ENCODE data around the gene LRRC7. TPM values are rescaled to one million over a fixed set of nuclear protein-coding genes. Genes with fewer than 3 reads are reported as not detected.
A peak's percentile ranks its signal among the peaks of the same experiment; 100 is the strongest.

The LRRC7 gene
- total RNA-seq, 4 donors from 2014 or later = 0.07 to 1.9 (median 0.62) TPM

GRCh38 chr1:69568421-69569174, 876 bp downstream of the LRRC7 start:
- TF ChIP-seq EP300 (IDR thresholded peaks at IDR 0.05) (no peak), POLR2AphosphoS5 (IDR thresholded peaks at IDR 0.05) (no peak), POLR2A (IDR thresholded peaks at IDR 0.05) (no peak)
- TF ChIP-seq, protein P1, sequence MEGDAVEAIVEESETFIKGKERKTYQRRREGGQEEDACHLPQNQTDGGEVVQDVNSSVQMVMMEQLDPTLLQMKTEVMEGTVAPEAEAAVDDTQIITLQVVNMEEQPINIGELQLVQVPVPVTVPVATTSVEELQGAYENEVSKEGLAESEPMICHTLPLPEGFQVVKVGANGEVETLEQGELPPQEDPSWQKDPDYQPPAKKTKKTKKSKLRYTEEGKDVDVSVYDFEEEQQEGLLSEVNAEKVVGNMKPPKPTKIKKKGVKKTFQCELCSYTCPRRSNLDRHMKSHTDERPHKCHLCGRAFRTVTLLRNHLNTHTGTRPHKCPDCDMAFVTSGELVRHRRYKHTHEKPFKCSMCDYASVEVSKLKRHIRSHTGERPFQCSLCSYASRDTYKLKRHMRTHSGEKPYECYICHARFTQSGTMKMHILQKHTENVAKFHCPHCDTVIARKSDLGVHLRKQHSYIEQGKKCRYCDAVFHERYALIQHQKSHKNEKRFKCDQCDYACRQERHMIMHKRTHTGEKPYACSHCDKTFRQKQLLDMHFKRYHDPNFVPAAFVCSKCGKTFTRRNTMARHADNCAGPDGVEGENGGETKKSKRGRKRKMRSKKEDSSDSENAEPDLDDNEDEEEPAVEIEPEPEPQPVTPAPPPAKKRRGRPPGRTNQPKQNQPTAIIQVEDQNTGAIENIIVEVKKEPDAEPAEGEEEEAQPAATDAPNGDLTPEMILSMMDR (IDR thresholded peaks at IDR 0.05) = no peak
- Histone ChIP-seq H3K4me1 (peaks cover 0 to 38% (median 17%) of the 10 kb centered on the region in 3 donors), H3K27me3 (peaks cover 40% of the 10 kb centered on the region), H3K27ac (peak overlapping the region in 1 of 4 donors; percentile 54), H3K4me3 (peak overlapping the region; percentile 33 to 56), H3K9me3 (no peaks in the 10 kb centered on the region), H3K36me3 (no peaks in the 10 kb centered on the region)
- peak; percentile 16 for ATAC-seq
- 0 to 8% methylated on average over 5 to 20 of the region's 47 CpGs for whole genome bisulfite sequencing, 2 donors (ENCODE audit: low coverage in 1 of 2)

DNA sequence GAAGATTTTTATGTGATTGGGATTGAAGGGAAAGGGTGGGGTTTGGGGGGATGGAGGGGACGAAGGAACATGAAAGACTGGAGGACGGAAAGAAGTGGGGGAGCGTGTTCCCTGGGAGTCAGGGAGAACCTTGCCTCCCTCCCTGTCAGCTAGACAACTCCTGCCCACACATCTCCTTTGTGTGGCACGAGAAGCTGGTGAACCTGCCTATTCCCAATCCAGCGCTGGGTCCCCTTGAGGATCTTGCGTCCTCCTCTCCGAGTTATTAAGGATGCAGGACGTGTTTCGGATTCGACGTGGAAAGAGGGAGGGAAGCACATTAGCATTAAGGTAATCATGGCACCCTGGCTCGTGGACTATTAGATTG, 1.4 kb downstream of the LRRC7 start:
- Histone ChIP-seq H3K4me3 (peak overlapping the region; percentile 33 to 56), H3K36me3 (no peaks in the 10 kb centered on the region), H3K4me1 (peaks cover 0 to 38% (median 17%) of the 10 kb centered on the region in 3 donors), H3K27ac (peak overlapping the region in 1 of 4 donors; percentile 11), H3K9me3 (no peaks in the 10 kb centered on the region), H3K27me3 (peaks cover 40% of the 10 kb centered on the region)
- 1 to 2% methylated on average over 9 to 12 of the region's 12 CpGs for WGBS, 2 donors (ENCODE audit: low coverage in 1 of 2)
- ATAC-seq = no peak
- no peak for TF ChIP-seq EP300 (IDR thresholded peaks at IDR 0.05)
- TF ChIP-seq POLR2A (IDR thresholded peaks at IDR 0.05) = no peak
- no peak for TF ChIP-seq POLR2AphosphoS5 (IDR thresholded peaks at IDR 0.05)
- TF ChIP-seq, protein P1 (IDR thresholded peaks at IDR 0.05) = no peak

- Histone ChIP-seq H3K4me3 (peak overlapping the region; percentile 33 to 56), H3K27me3 (peaks cover 40% of the 10 kb centered on the region), H3K36me3 (no peaks in the 10 kb centered on the region), H3K4me1 (peaks cover 0 to 38% (median 17%) of the 10 kb centered on the region in 3 donors), H3K9me3 (no peaks in the 10 kb centered on the region), H3K27ac (peak overlapping the region in 1 of 4 donors; percentile 11)
- no peak for ATAC-seq
- WGBS, 2 donors (ENCODE audit: low coverage in 1 of 2) = 4 to 12% methylated on average over 15 to 16 of the region's 26 CpGs
- TF ChIP-seq POLR2AphosphoS5 (IDR thresholded peaks at IDR 0.05) (no peak), EP300 (IDR thresholded peaks at IDR 0.05) (no peak), POLR2A (IDR thresholded peaks at IDR 0.05) (no peak)
- TF ChIP-seq, protein P1 (IDR thresholded peaks at IDR 0.05) = no peak
Measured at GRCh38 chr1:69569576-69570328, 2.0 kb downstream of the LRRC7 start.

DNA sequence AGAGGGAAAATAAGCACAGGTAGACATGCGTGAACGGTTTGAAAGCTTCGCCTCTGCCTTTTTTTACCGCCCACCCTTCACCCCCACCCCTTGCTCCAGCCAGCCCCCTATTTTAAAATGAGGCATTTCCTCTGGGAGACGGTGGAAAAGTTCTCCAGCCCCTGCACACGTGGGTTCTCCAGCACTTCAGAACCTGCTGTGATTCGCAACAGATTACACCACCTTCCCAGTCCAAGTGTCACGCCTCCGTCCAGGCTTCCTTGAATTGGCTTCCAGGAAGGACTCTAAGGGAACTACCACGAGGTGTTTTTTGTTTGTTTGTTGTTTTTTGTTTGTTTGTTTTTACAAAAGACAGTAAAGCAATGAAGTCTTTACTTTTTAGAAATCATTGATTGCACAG, 2.6 kb downstream of the LRRC7 start:
- 38 to 78% methylated on average over 9 to 10 of the region's 10 CpGs for WGBS, 2 donors (ENCODE audit: low coverage in 1 of 2)
- H3K4me3 ChIP-seq = peak overlapping the region in 1 of 2 donors; percentile 56
- ATAC-seq = no peak

More for the DNA sequence above, 2.6 kb downstream of the LRRC7 start:
- TF ChIP-seq, protein P1 (IDR thresholded peaks at IDR 0.05) = no peak
- TF ChIP-seq POLR2A (IDR thresholded peaks at IDR 0.05) (no peak), EP300 (IDR thresholded peaks at IDR 0.05) (no peak), POLR2AphosphoS5 (IDR thresholded peaks at IDR 0.05) (no peak)
- Histone ChIP-seq H3K36me3 (no peaks in the 10 kb centered on the region), H3K4me1 (peaks cover 0 to 38% (median 17%) of the 10 kb centered on the region in 3 donors), H3K27me3 (peaks cover 40% of the 10 kb centered on the region), H3K27ac (no peak overlapping the region), H3K9me3 (no peaks in the 10 kb centered on the region)

Measured in gastroesophageal sphincter (tissue), 4 donors.